Ishikawa (cell line): Measurements from ENCODE around the gene FHIT.

Experiments used
- CEBPB ChIP-seq: IDR thresholded peaks from 2 replicates; pipeline ENCODE4 v1.6.1; 2012
- CREB1 ChIP-seq: IDR thresholded peaks from 2 replicates; pipeline ENCODE4 v1.6.1; 2012; ENCODE audit warnings: low read depth
- EGR1 ChIP-seq: IDR thresholded peaks from 2 replicates; pipeline ENCODE4 v1.6.1; 2012
- EP300 ChIP-seq: IDR thresholded peaks from 2 replicates; pipeline ENCODE4 v1.6.1; 2012; ENCODE audit warnings: borderline replicate concordance
- FOXM1 ChIP-seq: IDR thresholded peaks from 2 replicates; pipeline ENCODE4 v1.6.1; 2012; ENCODE audit warnings: low read depth, borderline replicate concordance
- MAX ChIP-seq: IDR thresholded peaks from 2 replicates; pipeline ENCODE4 v1.6.1; 2012
- NFIC ChIP-seq: IDR thresholded peaks from 2 replicates; pipeline ENCODE4 v1.6.1; 2012
- RAD21 ChIP-seq: IDR thresholded peaks from 2 replicates; pipeline ENCODE4 v1.6.1; 2012; ENCODE audit warnings: low read depth
- REST ChIP-seq: IDR thresholded peaks from 2 replicates; pipeline ENCODE4 v1.6.1; 2012; ENCODE audit warnings: low read depth, mild to moderate bottlenecking
- TAF1 ChIP-seq: IDR thresholded peaks from 2 replicates; pipeline ENCODE4 v1.6.1; 2012; ENCODE audit warnings: low read depth, mild to moderate bottlenecking
- TCF12 ChIP-seq: IDR thresholded peaks from 2 replicates; pipeline ENCODE4 v1.6.1; 2012; ENCODE audit warnings: low read depth
- TEAD4 ChIP-seq: IDR thresholded peaks from 2 replicates; pipeline ENCODE4 v1.6.1; 2012
- USF1 ChIP-seq: IDR thresholded peaks from 2 replicates; pipeline ENCODE4 v1.6.1; 2012
- YY1 ChIP-seq: IDR thresholded peaks from 2 replicates; pipeline ENCODE4 v1.6.1; 2012; ENCODE audit warnings: low read depth
- ZBTB7A ChIP-seq: IDR thresholded peaks from 2 replicates; pipeline ENCODE4 v1.6.1; 2012; ENCODE audit warnings: low read depth

The FHIT gene

GRCh38 chr3:60417576-60417975 lies 833.7 kb downstream of the FHIT start:
- TF ChIP-seq EGR1 (no peak), TAF1 (no peak), USF1 (no peak)

GRCh38 chr3:60414011-60414410 lies 837.2 kb downstream of the FHIT start:
- TF ChIP-seq MAX (no peak), TCF12 (no peak), FOXM1 (no peak), NFIC (no peak), TEAD4 (no peak), CEBPB (no peak), EGR1 (no peak), RAD21 (no peak), CREB1 (no peak), TAF1 (no peak), USF1 (no peak), REST (no peak), YY1 (no peak), ZBTB7A (no peak), EP300 (no peak)

- TF ChIP-seq TEAD4 (no peak), ZBTB7A (no peak), EGR1 (no peak), EP300 (no peak), YY1 (no peak), CEBPB (no peak), TAF1 (no peak), NFIC (no peak), USF1 (no peak), REST (no peak), MAX (no peak), TCF12 (no peak), FOXM1 (no peak)
Measured at GRCh38 chr3:60413551-60413950, 837.7 kb downstream of the FHIT start.

- TF ChIP-seq MAX (no peak), TEAD4 (no peak)
Measured at GRCh38 chr3:60403866-60404265, 847.4 kb downstream of the FHIT start.

- TF ChIP-seq CEBPB (no peak), EGR1 (no peak)
Measured at GRCh38 chr3:60402931-60403330, 848.3 kb downstream of the FHIT start.

- no peak for TF ChIP-seq TEAD4
- TF ChIP-seq REST, result no peak
- TF ChIP-seq ZBTB7A, result no peak
- TF ChIP-seq USF1, result no peak
- no peak for TF ChIP-seq TCF12
- TF ChIP-seq MAX, result no peak
- TF ChIP-seq YY1, result no peak
- no peak for TF ChIP-seq CREB1
- TF ChIP-seq NFIC, result no peak
- no peak for TF ChIP-seq EGR1
- TF ChIP-seq TAF1, result no peak
Measured at GRCh38 chr3:60399861-60400845, 851.1 kb downstream of the FHIT start.
